ENCODE results near the gene FAM177B. TPM values are rescaled to one million over a fixed set of nuclear protein-coding genes. Genes with fewer than 3 reads are reported as not detected.
"Not testable (repeated sequence)": the region's sequence is repeated elsewhere in the genome, so short reads cannot be mapped to it uniquely, and the experiment has no call there.

FAM177B gene
- total RNA-seq, 1 experiment from 2014 or later = 0.57 TPM

DNA sequence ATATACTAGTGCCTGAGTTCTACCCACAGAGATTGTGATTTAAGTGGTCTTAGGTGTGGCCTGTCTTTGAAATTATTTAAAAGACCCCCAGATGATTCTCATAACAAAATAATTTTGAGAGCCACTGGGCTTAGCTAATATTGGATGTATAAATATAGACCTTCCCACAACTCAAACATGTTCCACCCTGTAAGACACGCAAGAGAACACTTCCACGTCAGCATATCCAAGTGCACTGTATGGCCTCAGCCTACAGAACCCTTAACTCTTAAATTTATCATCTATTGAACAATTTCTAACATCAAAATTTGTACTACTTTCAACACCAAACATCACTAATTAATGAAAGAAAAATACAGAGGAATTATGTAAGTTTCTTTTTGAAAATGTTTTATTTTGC, 2.5 kb downstream of the FAM177B start:
- no peak for DNase-seq (ENCODE audit: extremely low read depth, low read depth)

- DNase-seq (ENCODE audit: extremely low read depth, low read depth) = no peak
These were observed 2.9 kb downstream of the FAM177B start for GRCh38 chr1:222739929-222740328.

- not testable (repeated sequence) for DNase-seq (ENCODE audit: extremely low read depth, low read depth)
These were observed 4.8 kb downstream of the FAM177B start for GRCh38 chr1:222741630-222742457.

GRCh38 chr1:222749927-222750326, 12.9 kb downstream of the FAM177B start:
- no peak for DNase-seq (ENCODE audit: extremely low read depth, low read depth)

- no peak for DNase-seq (ENCODE audit: extremely low read depth, low read depth)
These were observed 13.6 kb downstream of the FAM177B start for GRCh38 chr1:222750651-222751050.

DNA sequence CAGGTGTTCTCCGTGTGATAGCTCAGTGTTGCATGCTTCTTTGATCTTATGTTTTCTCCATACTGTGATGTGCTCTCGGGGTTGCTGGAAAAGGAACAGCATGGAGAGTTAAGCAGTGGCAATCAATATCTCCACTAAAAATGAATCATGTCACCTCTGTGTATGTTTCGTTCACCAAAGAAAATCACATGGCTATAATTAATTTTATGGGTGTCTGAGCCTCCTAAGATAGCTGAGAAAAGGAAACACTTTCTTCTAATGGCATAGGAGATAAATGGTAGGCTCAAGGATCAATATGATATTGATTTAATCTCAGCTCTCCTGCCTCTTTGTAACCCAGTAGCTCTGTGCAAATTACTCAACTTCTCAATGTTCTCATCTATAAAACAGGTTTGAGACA, 14.3 kb downstream of the FAM177B start:
- DNase-seq (ENCODE audit: extremely low read depth, low read depth) = no peak

- no peak for DNase-seq (ENCODE audit: extremely low read depth, low read depth)
These were observed 17.6 kb downstream of the FAM177B start for GRCh38 chr1:222754366-222755139.

DNA sequence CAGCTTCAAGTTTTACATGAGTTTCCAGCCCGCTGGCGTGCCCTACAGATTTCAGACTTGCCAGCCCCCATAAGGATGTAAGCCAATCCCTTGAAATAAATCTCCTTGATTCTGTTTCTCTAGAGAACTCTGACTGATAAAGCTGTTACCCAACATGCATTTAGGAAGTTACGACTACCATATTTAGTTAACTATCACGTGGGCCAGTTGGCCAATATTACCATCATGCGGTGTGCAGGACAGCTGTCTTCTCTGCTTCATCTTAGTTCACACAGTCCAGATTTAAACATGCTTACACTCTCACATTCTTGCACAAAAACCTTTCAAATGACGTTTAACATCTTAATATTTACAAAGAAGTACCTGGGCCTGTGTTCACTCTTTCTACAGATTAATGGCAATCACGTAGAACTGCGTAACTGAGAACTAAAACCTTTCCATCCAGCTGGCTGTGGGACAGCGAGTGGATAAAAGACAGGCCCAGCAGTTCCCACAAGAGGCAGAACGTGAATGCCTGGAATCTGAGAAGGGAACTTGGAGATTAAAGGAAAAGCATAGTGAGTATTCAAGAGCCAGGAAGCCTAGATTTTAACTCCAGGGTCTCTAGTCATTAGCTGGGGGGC, 20.8 kb downstream of the FAM177B start:
- DNase-seq (ENCODE audit: extremely low read depth, low read depth) = no peak

DNA sequence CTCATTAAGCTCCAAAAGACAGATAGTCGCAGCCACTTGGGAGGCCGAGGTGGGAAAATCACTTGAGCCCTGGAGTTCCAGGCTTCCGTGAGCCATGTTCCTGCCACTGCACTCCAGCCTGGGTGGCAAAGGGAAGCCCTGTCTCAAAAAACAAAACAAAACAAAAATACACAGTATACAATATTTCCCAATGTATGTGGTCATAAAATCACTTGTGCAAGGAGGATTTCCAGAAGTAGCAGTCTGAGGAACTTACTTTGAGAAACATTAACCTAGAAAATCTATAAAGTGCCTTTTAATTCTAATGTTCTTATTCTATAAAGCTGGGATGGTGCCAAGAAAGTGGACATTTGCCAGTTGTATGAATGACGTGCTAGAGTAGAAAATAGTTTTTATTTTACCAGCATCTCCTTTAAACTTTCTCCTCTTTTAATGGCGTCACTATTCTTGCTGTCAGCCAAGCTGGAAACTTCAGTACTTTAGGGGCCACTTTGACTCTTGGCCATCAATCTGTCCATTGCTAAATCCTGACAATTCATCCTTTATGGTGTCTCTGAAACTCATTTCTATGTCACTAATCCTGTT, 22.5 kb downstream of the FAM177B start:
- no peak for DNase-seq (ENCODE audit: extremely low read depth, low read depth)

- no peak for DNase-seq (ENCODE audit: extremely low read depth, low read depth)
These were observed 24.1 kb downstream of the FAM177B start for GRCh38 chr1:222761083-222761482.

DNA sequence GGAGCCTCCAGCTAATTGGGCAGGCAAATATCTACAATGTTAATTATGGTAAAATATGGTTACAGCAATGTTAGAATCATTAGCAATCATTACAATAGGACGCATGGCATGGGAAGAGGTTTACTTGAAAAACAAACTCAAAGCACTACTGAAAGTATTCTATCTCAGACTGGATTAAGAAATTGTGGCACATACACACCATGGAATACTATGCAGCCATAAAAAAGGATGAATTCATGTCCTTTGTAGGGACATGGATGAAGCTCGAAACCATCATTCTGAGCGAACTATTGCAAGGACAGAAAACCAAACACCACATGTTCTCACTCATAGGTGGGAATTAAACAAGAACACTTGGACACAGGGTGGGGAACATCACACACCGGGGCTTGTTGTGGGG, 25.2 kb downstream of the FAM177B start:
- not testable (repeated sequence) for DNase-seq (ENCODE audit: extremely low read depth, low read depth)

DNA sequence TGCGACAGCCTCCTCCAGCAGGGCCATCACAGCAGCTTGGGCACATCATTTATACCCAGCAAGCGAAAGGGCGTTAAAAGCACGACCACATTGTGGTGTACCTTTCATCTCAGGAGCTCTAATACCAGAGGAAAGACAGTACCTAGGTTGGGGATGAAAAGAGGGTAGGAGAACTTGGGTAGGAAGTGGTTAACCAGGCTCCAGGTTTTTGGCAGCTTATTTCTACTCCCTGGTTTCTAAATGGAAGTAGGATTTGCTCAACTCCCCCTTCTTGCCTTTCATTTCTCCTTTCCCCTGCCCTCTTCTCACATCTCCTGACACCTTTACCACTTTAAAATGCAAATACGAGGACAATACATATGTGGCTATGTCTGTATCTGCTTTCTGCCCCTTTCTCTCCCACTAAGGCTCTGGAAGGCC, 30.2 kb downstream of the FAM177B start:
- no peak for DNase-seq (ENCODE audit: extremely low read depth, low read depth)

- DNase-seq (ENCODE audit: extremely low read depth, low read depth) = no peak
These were observed 31.6 kb downstream of the FAM177B start for GRCh38 chr1:222768592-222768991.

GRCh38 chr1:222769181-222769580, 32.2 kb downstream of the FAM177B start:
- DNase-seq (ENCODE audit: extremely low read depth, low read depth) = no peak

DNA sequence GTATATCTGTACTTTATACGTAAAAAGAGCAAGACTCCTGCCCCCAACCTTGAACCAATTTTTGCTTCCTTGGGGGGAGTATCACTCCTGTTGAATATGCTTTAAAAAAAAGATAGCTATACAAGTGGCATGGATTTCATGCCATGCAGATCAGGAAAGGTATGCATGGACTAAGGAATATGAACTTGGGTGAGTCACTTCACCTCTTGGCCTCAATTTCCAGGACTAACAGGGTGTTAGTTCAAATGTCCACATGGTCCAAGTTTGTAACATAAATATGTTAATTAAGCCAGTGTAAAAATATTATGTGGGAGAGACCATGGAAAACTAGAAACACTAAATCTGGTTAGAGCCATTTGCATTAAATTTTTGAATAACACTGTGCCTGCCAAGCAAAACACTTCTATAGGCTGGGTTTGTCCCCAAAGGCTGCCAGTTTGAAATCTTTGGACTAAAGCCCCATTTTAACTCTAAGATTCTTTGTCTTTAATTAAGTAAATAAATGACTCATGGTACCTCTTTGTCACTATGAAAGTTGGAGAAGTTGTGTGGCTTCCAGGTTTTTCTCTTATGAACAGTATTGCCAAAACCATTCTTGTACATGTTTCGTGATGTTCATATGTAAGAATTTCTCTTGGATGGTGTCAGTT, 33.1 kb downstream of the FAM177B start:
- DNase-seq (ENCODE audit: extremely low read depth, low read depth) = no peak

DNA sequence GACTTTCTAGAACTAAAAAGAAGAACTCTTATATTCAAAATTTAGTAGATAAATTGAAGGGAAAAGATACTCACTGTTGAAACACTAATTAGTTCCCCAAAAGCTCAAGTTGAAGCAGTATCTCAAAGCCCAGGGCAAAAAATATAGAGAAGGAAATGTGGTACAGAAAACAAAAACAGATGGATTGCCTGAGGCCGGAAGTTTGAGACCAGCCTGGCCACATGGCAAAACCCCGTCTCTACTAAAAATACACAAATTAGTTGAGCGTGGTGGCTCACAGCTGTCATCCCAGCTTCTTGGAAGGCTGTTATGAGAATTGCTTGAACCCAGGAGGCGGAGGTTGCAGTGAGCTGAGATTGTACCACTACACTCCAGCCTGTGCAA, 36.0 kb downstream of the FAM177B start:
- DNase-seq (ENCODE audit: extremely low read depth, low read depth) = no peak

GRCh38 chr1:222777463-222777862, 40.5 kb downstream of the FAM177B start:
- DNase-seq (ENCODE audit: extremely low read depth, low read depth) = peak; percentile 46

- peak; percentile 56 for DNase-seq (ENCODE audit: extremely low read depth, low read depth)
These were observed 41.0 kb downstream of the FAM177B start for GRCh38 chr1:222777977-222778376.

- DNase-seq (ENCODE audit: extremely low read depth, low read depth) = no peak
These were observed 44.2 kb downstream of the FAM177B start for GRCh38 chr1:222781251-222781650.

DNA sequence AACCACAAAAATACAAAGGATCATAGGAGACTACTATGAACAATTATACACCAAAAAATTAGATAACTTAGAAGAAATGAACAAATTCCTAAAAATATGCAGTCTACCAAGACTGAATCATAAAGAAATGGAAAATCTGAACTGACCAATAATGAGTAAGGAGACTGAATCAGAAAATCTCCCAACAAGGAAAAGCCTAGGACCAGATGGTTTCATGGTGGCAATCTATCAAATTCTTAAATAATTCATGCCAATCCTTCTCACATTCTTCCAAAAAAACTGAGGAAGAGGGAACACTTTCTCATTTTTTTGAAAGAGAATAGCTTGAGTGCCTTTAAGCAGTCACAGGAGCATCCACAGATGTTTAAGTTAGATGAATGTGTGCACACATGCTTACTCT, 46.0 kb downstream of the FAM177B start:
- DNase-seq (ENCODE audit: extremely low read depth, low read depth) = no peak

DNA sequence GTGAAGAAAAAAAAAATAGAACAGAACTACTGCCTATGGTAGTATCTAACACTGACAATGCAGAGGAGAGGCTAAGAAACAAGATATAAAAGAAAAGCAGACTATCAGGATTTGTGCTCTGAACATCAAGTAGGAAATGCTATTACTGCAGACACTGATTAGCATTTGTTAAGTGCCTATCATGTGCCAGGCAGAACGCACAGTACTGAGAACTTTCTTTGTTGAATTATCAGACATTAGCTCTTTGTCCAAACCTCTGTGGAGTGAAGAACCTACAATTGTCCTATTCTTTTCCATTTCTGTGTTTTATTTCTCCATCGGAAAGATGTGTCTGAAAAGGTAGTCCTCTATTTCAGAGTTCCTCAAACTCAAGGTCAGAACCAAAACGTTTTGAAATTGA, 47.4 kb downstream of the FAM177B start:
- DNase-seq (ENCODE audit: extremely low read depth, low read depth) = no peak

Measured in NCI-H460 (cell line).